Kidney (tissue), 14 donors: ENCODE results near the gene DLGAP1. TPM values are rescaled to one million over a fixed set of nuclear protein-coding genes. Genes with fewer than 3 reads are reported as not detected.

Experiments used
- DNase-seq, 5 donors: peaks; one replicate each; pipeline ENCODE4 v3.0.0-alpha.2; 2013 to 2020
- FAIRE-seq: peaks from 2 replicates; lab custom pipeline; 2012; peaks lifted over from hg19 to GRCh38; lab: Jason Lieb, UNC
- H3K27ac ChIP-seq, 2 donors: one replicate each; pipeline ENCODE4 v1.7.0; 2013; ENCODE audit warnings: low read depth in 2 of 2, low read length in 2 of 2, inconsistent platforms in 1 of 2
- H3K27me3 ChIP-seq: one replicate; pipeline ENCODE4 v1.7.1; 2013; ENCODE audit warnings: low read length, inconsistent platforms; ENCODE audit not compliant: control insufficient read depth, insufficient read depth
- H3K36me3 ChIP-seq, 3 donors: one replicate each; pipeline versions ENCODE4 v1.7.0 to v1.7.1; 2013; ENCODE audit warnings: low read length in 3 of 3, control low read depth in 1 of 3, inconsistent platforms in 1 of 3; ENCODE audit not compliant: insufficient read depth in 3 of 3, control insufficient read depth in 2 of 3
- H3K4me1 ChIP-seq, 3 donors: one replicate each; pipeline versions ENCODE4 v1.7.0 to v1.7.1; 2013; ENCODE audit warnings: low read length in 3 of 3, inconsistent platforms in 1 of 3, low read depth in 1 of 3; ENCODE audit not compliant: control insufficient read depth in 2 of 3, insufficient read depth in 2 of 3
- H3K4me3 ChIP-seq, 3 donors: one replicate each; pipeline versions ENCODE4 v1.7.0 to v1.8.1; 2013; ENCODE audit warnings: low read length in 3 of 3, control low read depth in 1 of 3, inconsistent platforms in 1 of 3
- H3K9ac ChIP-seq, 3 donors: one replicate each; pipeline versions ENCODE4 v1.7.0 to v1.7.1; 2013; ENCODE audit warnings: low read length in 3 of 3, control low read depth in 1 of 3, inconsistent platforms in 1 of 3
- H3K9me3 ChIP-seq, 3 donors: one replicate each; pipeline versions ENCODE4 v1.7.0 to v1.7.1; 2013; ENCODE audit warnings: low read length in 3 of 3, control low read depth in 1 of 3, inconsistent platforms in 1 of 3; ENCODE audit not compliant: control insufficient read depth in 2 of 3, insufficient read depth in 1 of 3
- CTCF ChIP-seq: IDR thresholded peaks from 3 replicates; pipeline ENCODE4 v1.5.1; 2012; ENCODE audit warnings: mild to moderate bottlenecking, moderate library complexity, borderline replicate concordance; ENCODE audit not compliant: insufficient read depth; ENCODE audit errors: extremely low read depth
- intact Hi-C: fragments of 100-400 bp; cut with DNase I; formaldehyde crosslinking; loops from one replicate; pipeline ENCODE4 v1.11.1; 2022
- polyA plus RNA-seq: library from polyadenylated mRNA; stranded (reverse); fragments of 350-450 nt; fragmentation: Illumina TruSeq; extraction: RNeasy Lipid Tissue Mini Kit (QIAGEN cat#74804); gene quantifications from one replicate; pipeline ENCODE4 v1.2.3, GENCODE V29; 2014; ENCODE audit warnings: low read depth, low replicate concordance; ENCODE audit not compliant: insufficient read depth
- total RNA-seq: library from RNA; stranded (reverse); fragmentation: NEBNext Ultra II Directional; extraction: Animal tissue kit (Norgen Biotek cat#: 25700); gene quantifications from one replicate; pipeline ENCODE4 v1.2.1, GENCODE V29; 2021
- donor health status: control.
- donor health status: control.
- donor health status: control.
- donor health status: control.
- donor health status: control.
- donor health status: DM: yes; HTN: yes; CAD: no.
- donor health status: Normal renal cell carcinoma (clear cell type).

DLGAP1 gene
- total and polyA plus RNA-seq, 2 donors from 2014 or later: 1.2 to 32.8 TPM

GRCh38 chr18:3914833-3915610, 540.1 kb downstream of the DLGAP1 start:
- no peak for FAIRE-seq
- TF ChIP-seq CTCF: no peak
- no peak overlapping the region for H3K27ac ChIP-seq
- no peak for DNase-seq
- no peak overlapping the region for H3K4me3 ChIP-seq
- H3K36me3 ChIP-seq: no peaks in the 10 kb centered on the region
- no peaks in the 10 kb centered on the region for H3K9me3 ChIP-seq
- H3K27me3 ChIP-seq: no peaks in the 10 kb centered on the region
- H3K9ac ChIP-seq: no peak overlapping the region
- intact Hi-C loops: no loop called here
- H3K4me1 ChIP-seq: no peaks in the 10 kb centered on the region

- no peak for FAIRE-seq
- no peak for DNase-seq
- H3K27ac ChIP-seq: no peak overlapping the region
- no peak overlapping the region for H3K9ac ChIP-seq
- intact Hi-C loops: no loop called here
- H3K9me3 ChIP-seq: no peaks in the 10 kb centered on the region
- H3K27me3 ChIP-seq: no peaks in the 10 kb centered on the region
- TF ChIP-seq CTCF: no peak
- H3K4me1 ChIP-seq: no peaks in the 10 kb centered on the region
- H3K4me3 ChIP-seq: no peak overlapping the region
- no peaks in the 10 kb centered on the region for H3K36me3 ChIP-seq
These were observed 541.0 kb downstream of the DLGAP1 start for GRCh38 chr18:3914109-3914508.

GRCh38 chr18:3912705-3913104, 542.4 kb downstream of the DLGAP1 start:
- H3K4me3 ChIP-seq: no peak overlapping the region
- intact Hi-C loops: no loop called here
- no peak overlapping the region for H3K9ac ChIP-seq
- no peaks in the 10 kb centered on the region for H3K36me3 ChIP-seq
- no peak for DNase-seq
- H3K4me1 ChIP-seq: no peaks in the 10 kb centered on the region
- FAIRE-seq: no peak
- TF ChIP-seq CTCF: no peak
- H3K27me3 ChIP-seq: no peaks in the 10 kb centered on the region
- H3K9me3 ChIP-seq: no peaks in the 10 kb centered on the region
- no peak overlapping the region for H3K27ac ChIP-seq
